IMR-90 (cell line): ENCODE data around the gene MAGI1. TPM values are rescaled to one million over a fixed set of nuclear protein-coding genes. Genes with fewer than 3 reads are reported as not detected.

ENCODE experiments used
- ATAC-seq: fragments of 200-7000 bp; cut with Tn5 transposase; 2 replicates; pipeline ENCODE4 v1.9.1; 2020; ENCODE audit warnings: low read depth, mild to moderate bottlenecking, moderate library complexity
- BruUV-seq: library from RNA; stranded (reverse); fragments of 400-500 nt; replicated peaks from 2 replicates; lab custom pipeline; 2021; lab: Mats Ljungman, UMichigan
- CTCF ChIA-PET: fragments of 300-600 bp; formaldehyde crosslinking; extraction: SDS; loops from one replicate; lab custom pipeline; 2021; ENCODE audit warnings: antibody characterized with exemption; lab: Yijun Ruan, JAX
- POLR2A ChIA-PET: fragments of 300-600 bp; sonication (Branson Sonifier 250); formaldehyde crosslinking; loops from one replicate; lab custom pipeline; 2022; ENCODE audit warnings: antibody characterized with exemption; ENCODE audit not compliant: unreplicated experiment; lab: Charles Lee
- DNase-seq: peaks from one replicate; pipeline ENCODE4 v3.0.0; 2013
- H2AFZ ChIP-seq: replicated peaks from 2 replicates; pipeline ENCODE3; 2013; ENCODE audit warnings: low read length, mild to moderate bottlenecking; ENCODE audit not compliant: poor library complexity
- H2AK5ac ChIP-seq: 2 replicates; pipeline ENCODE4 v1.6.1; 2013; ENCODE audit warnings: low read depth, low read length, inconsistent platforms
- H2AK9ac ChIP-seq: replicated peaks from 2 replicates; pipeline ENCODE3; 2013; ENCODE audit warnings: mild to moderate bottlenecking, low read depth, low read length, moderate library complexity; ENCODE audit not compliant: poor library complexity
- H2BK120ac ChIP-seq: 2 replicates; pipeline ENCODE4 v1.6.1; 2013; ENCODE audit warnings: low read depth, low read length, inconsistent platforms
- H2BK15ac ChIP-seq: 3 replicates; pipeline ENCODE4 v1.6.1; 2013; ENCODE audit warnings: low read depth, low read length, inconsistent platforms
- H2BK20ac ChIP-seq: 2 replicates; pipeline ENCODE4 v1.6.1; 2013; ENCODE audit warnings: low read depth, mild to moderate bottlenecking, inconsistent platforms, low read length, moderate library complexity
- H2BK5ac ChIP-seq: 2 replicates; pipeline ENCODE4 v1.6.1; 2013; ENCODE audit warnings: mild to moderate bottlenecking, low read depth, low read length, inconsistent platforms; ENCODE audit not compliant: poor library complexity, severe bottlenecking
- H3K14ac ChIP-seq: replicated peaks from 2 replicates; pipeline ENCODE4 v1.6.1; 2013; ENCODE audit warnings: low read depth, low read length, inconsistent platforms
- H3K18ac ChIP-seq: 2 replicates; pipeline ENCODE4 v1.6.1; 2013; ENCODE audit warnings: low read depth, low read length, control low read depth
- H3K23ac ChIP-seq: 2 replicates; pipeline ENCODE4 v1.6.1; 2013; ENCODE audit warnings: low read depth, low read length, inconsistent platforms
- H3K27ac ChIP-seq: 2 replicates; pipeline ENCODE4 v1.5.1; 2013; ENCODE audit warnings: mild to moderate bottlenecking, control low read depth, low read length; ENCODE audit not compliant: insufficient read depth
- H3K27me3 ChIP-seq: 2 replicates; pipeline ENCODE4 v1.6.1; 2013; ENCODE audit warnings: low read length; ENCODE audit not compliant: control insufficient read depth, insufficient read depth
- H3K36me3 ChIP-seq: 2 replicates; pipeline ENCODE4 v1.6.1; 2013; ENCODE audit warnings: low read length, mixed read lengths; ENCODE audit not compliant: control insufficient read depth, insufficient read depth
- H3K4ac ChIP-seq: 2 replicates; pipeline ENCODE4 v1.6.1; 2013; ENCODE audit warnings: low read depth, low read length, inconsistent platforms
- H3K4me1 ChIP-seq: 2 replicates; pipeline ENCODE4 v1.6.1; 2013; ENCODE audit warnings: low read length, mixed read lengths; ENCODE audit not compliant: control insufficient read depth, insufficient read depth
- H3K4me2 ChIP-seq: 2 replicates; pipeline ENCODE4 v1.6.1; 2013; ENCODE audit warnings: low read depth, mild to moderate bottlenecking, control low read depth, low read length, moderate library complexity
- H3K4me3 ChIP-seq: 2 replicates; pipeline ENCODE4 v1.5.1; 2013; ENCODE audit warnings: low read depth, mild to moderate bottlenecking, control low read depth, low read length, moderate library complexity; ENCODE audit not compliant: insufficient read depth
- H3K56ac ChIP-seq: 2 replicates; pipeline ENCODE4 v1.6.1; 2013; ENCODE audit warnings: low read length, inconsistent platforms; ENCODE audit not compliant: insufficient read depth; ENCODE audit errors: extremely low read depth
- H3K79me1 ChIP-seq, 2 experiments: 2 replicates each; pipeline ENCODE4 v1.6.1; 2013; ENCODE audit warnings: low read length in 2 of 2, inconsistent platforms in 1 of 2, low read depth in 1 of 2
- H3K9ac ChIP-seq: 2 replicates; pipeline ENCODE4 v1.6.1; 2013; ENCODE audit warnings: low read depth, low read length, control low read depth
- H3K9me1 ChIP-seq: 2 replicates; pipeline ENCODE4 v1.6.1; 2013; ENCODE audit warnings: low read length, inconsistent platforms; ENCODE audit not compliant: insufficient read depth
- H3K9me3 ChIP-seq: 2 replicates; pipeline ENCODE4 v1.6.1; 2013; ENCODE audit warnings: low read length; ENCODE audit not compliant: control insufficient read depth, insufficient read depth
- H4K20me1 ChIP-seq: 2 replicates; pipeline ENCODE4 v1.6.1; 2013; ENCODE audit warnings: low read length, inconsistent platforms; ENCODE audit not compliant: insufficient read depth
- H4K5ac ChIP-seq: 2 replicates; pipeline ENCODE4 v1.6.1; 2013; ENCODE audit warnings: mild to moderate bottlenecking, low read depth, low read length, control low read depth
- H4K8ac ChIP-seq, 2 experiments: 2 replicates each; pipeline ENCODE4 v1.6.1; 2013; ENCODE audit warnings: low read depth in 2 of 2, low read length in 2 of 2, control low read depth in 1 of 2, inconsistent platforms in 1 of 2
- H4K91ac ChIP-seq: 2 replicates; pipeline ENCODE4 v1.6.1; 2013; ENCODE audit warnings: low read depth, low read length, inconsistent platforms; ENCODE audit not compliant: insufficient read depth
- BHLHE40 ChIP-seq: fragments of 150-350 bp; IDR thresholded peaks from 2 replicates; pipeline ENCODE4 v1.6.1; 2016; ENCODE audit warnings: mild to moderate bottlenecking, low read depth, low read length
- CEBPB ChIP-seq: IDR thresholded peaks from 2 replicates; pipeline ENCODE4 v1.6.1; 2012; ENCODE audit warnings: low read depth, low read length, improper control_type of control experiment
- CHD1 ChIP-seq: IDR thresholded peaks from 2 replicates; pipeline ENCODE4 v1.6.1; 2012; ENCODE audit warnings: low read depth, low read length, improper control_type of control experiment
- MAFK ChIP-seq: IDR thresholded peaks from 2 replicates; pipeline ENCODE4 v1.6.1; 2012; ENCODE audit warnings: low read depth, low read length, improper control_type of control experiment
- NFE2L2 ChIP-seq: fragments of 150-350 bp; IDR thresholded peaks from 2 replicates; pipeline ENCODE4 v1.6.1; 2016; ENCODE audit warnings: low read depth, mild to moderate bottlenecking, low read length
- POLR2A ChIP-seq: IDR thresholded peaks from 2 replicates; pipeline ENCODE4 v1.6.1; 2012; ENCODE audit warnings: mild to moderate bottlenecking, low read depth, low read length
- RAD21 ChIP-seq: IDR thresholded peaks from 2 replicates; pipeline ENCODE4 v1.6.1; 2012; ENCODE audit warnings: low read length, improper control_type of control experiment
- RCOR1 ChIP-seq: IDR thresholded peaks from 2 replicates; pipeline ENCODE4 v1.6.1; 2012; ENCODE audit warnings: mild to moderate bottlenecking, low read length, improper control_type of control experiment; ENCODE audit not compliant: insufficient replicate concordance
- RFX5 ChIP-seq: IDR thresholded peaks from 2 replicates; pipeline ENCODE4 v1.8.0; 2012; ENCODE audit warnings: low read depth, mild to moderate bottlenecking, low read length, moderate library complexity
- WGBS, 2 experiments: methylation state at CpG; one replicate each; pipeline versions ENCODE4 v1.1.5 to v1.1.7; 2013; ENCODE audit warnings: missing lambda C conversion rate in 2 of 2; ENCODE audit not compliant: insufficient read length in 1 of 2; ENCODE audit errors: extremely low coverage in 2 of 2; 5-methylcytosine and 5-hydroxymethylcytosine counted together
- dilution Hi-C: fragments of 300-500 bp; cut with HindIII; formaldehyde crosslinking; loops from one replicate; pipeline ENCODE4 v1.14.3; 2018; ENCODE audit warnings: low sequenced_read_pairs; ENCODE audit not compliant: unreplicated experiment
- in situ Hi-C: fragments of 300-500 bp; cut with MboI; formaldehyde crosslinking; loops from 3 replicates; pipeline ENCODE4 v1.14.3; 2019; ENCODE audit warnings: low sequenced_read_pairs, inconsistent platforms, mixed read lengths
- intact Hi-C: fragments of 100-400 bp; cut with micrococcal nuclease; formaldehyde crosslinking; loops from 2 replicates; pipeline ENCODE4 v1.10.0; 2022
- polyA plus RNA-seq, 3 experiments: library from polyadenylated mRNA; depleted of rRNA; stranded (reverse); fragments of >200 nt; gene quantifications; 2 replicates each; pipeline ENCODE4 v1.2.3, GENCODE V29; 2012; ENCODE audit warnings: low replicate concordance in 1 of 3
- total RNA-seq: library from RNA; depleted of rRNA; stranded (reverse); fragments of >200 nt; gene quantifications from 2 replicates; pipeline ENCODE4 v1.2.3, GENCODE V29; 2012
- TF ChIP-seq, protein P1 (sequence below): conservative IDR thresholded peaks from 2 replicates; pipeline ENCODE4 v1.5.1; 2012; ENCODE audit warnings: mild to moderate bottlenecking, low read depth, low read length, improper control_type of control experiment

Gene MAGI1
- total and polyA plus RNA-seq, 2 of the 4 experiments (the other 2 are of a cell fraction), result 14.5 to 24.2 TPM

DNA sequence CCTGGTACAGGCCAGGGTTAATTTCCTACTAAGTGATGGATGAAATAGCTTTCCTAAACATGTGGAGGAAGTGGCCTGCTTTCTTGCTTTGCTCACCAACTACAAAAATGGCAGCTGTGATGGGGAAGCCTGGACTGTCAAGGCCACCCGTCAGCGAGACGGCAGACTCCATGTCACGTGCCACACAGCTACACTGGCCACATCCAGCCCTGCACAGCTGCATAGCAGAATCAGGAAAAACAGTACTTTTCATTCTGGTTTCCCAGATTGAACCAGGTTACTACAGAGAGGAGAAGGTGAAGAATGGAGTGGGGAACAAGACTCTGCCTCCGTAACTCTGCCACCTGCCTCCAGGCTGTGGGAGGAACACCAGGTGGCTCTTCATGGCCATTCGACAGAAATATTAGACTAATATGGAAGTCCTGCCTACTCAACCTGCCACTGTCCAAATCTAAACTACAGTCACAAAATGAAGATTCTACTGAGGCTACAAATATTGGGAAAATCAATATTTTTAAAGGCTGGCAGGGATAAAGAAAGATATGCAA is 174.3 kb downstream of the MAGI1 start:
- no peaks in the 10 kb centered on the region for H3K4me1 ChIP-seq
- H2AK5ac ChIP-seq, result no peak overlapping the region
- no peak for ATAC-seq
- H2AK9ac ChIP-seq, result no peak overlapping the region
- H3K18ac ChIP-seq, result no peak overlapping the region
- dilution Hi-C loops, result no loop called here
- no peak overlapping the region for H3K23ac ChIP-seq
- H2BK20ac ChIP-seq, result no peak overlapping the region
- H4K91ac ChIP-seq, result no peak overlapping the region
- intact Hi-C loops, result no loop called here
- H3K27me3 ChIP-seq, result no peaks in the 10 kb centered on the region
- H2AFZ ChIP-seq, result no peak overlapping the region
- no peak overlapping the region for H3K14ac ChIP-seq
- whole genome bisulfite sequencing, 2 experiments, result no CpG with 5 or more reads among the region's 6 CpGs
- H3K9ac ChIP-seq, result no peak overlapping the region
- DNase-seq, result no peak
- no TSS peak for BruUV-seq
- H3K27ac ChIP-seq, result no peak overlapping the region
- H2BK5ac ChIP-seq, result no peak overlapping the region
- no peak overlapping the region for H2BK120ac ChIP-seq
- peaks cover 30 to 45% of the 10 kb centered on the region in 2 experiments for H3K79me1 ChIP-seq
- no peak overlapping the region for H4K8ac ChIP-seq
- in situ Hi-C loops, result no loop called here
- no peak overlapping the region for H3K4me3 ChIP-seq
- ChIA-PET CTCF (no interaction called here), POLR2A (no interaction called here)
- H3K56ac ChIP-seq, result no peak overlapping the region
- no peak overlapping the region for H3K4ac ChIP-seq
- no peaks in the 10 kb centered on the region for H3K36me3 ChIP-seq
- H3K9me1 ChIP-seq, result 0 out of 2 replicates have a peak, but pooled peaks cover 9% of the 10 kb centered on the region
- H2BK15ac ChIP-seq, result no peak overlapping the region
- H3K4me2 ChIP-seq, result no peak overlapping the region
- H4K5ac ChIP-seq, result no peak overlapping the region
- no peak for TF ChIP-seq CHD1
- no peak for TF ChIP-seq RCOR1
- no peak for TF ChIP-seq NFE2L2
- TF ChIP-seq RAD21, result no peak
- TF ChIP-seq, protein P1, sequence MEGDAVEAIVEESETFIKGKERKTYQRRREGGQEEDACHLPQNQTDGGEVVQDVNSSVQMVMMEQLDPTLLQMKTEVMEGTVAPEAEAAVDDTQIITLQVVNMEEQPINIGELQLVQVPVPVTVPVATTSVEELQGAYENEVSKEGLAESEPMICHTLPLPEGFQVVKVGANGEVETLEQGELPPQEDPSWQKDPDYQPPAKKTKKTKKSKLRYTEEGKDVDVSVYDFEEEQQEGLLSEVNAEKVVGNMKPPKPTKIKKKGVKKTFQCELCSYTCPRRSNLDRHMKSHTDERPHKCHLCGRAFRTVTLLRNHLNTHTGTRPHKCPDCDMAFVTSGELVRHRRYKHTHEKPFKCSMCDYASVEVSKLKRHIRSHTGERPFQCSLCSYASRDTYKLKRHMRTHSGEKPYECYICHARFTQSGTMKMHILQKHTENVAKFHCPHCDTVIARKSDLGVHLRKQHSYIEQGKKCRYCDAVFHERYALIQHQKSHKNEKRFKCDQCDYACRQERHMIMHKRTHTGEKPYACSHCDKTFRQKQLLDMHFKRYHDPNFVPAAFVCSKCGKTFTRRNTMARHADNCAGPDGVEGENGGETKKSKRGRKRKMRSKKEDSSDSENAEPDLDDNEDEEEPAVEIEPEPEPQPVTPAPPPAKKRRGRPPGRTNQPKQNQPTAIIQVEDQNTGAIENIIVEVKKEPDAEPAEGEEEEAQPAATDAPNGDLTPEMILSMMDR, result no peak
- no peak for TF ChIP-seq CEBPB
- no peak for TF ChIP-seq BHLHE40
- TF ChIP-seq RFX5, result no peak
- TF ChIP-seq POLR2A, result no peak
- TF ChIP-seq MAFK, result no peak
- peaks cover 18% of the 10 kb centered on the region; the same call in 1 of the 2 replicates for H4K20me1 ChIP-seq
- H3K9me3 ChIP-seq, result no peaks in the 10 kb centered on the region
